ENCODE data around the gene DNAH17.

DNAH17 gene

DNA sequence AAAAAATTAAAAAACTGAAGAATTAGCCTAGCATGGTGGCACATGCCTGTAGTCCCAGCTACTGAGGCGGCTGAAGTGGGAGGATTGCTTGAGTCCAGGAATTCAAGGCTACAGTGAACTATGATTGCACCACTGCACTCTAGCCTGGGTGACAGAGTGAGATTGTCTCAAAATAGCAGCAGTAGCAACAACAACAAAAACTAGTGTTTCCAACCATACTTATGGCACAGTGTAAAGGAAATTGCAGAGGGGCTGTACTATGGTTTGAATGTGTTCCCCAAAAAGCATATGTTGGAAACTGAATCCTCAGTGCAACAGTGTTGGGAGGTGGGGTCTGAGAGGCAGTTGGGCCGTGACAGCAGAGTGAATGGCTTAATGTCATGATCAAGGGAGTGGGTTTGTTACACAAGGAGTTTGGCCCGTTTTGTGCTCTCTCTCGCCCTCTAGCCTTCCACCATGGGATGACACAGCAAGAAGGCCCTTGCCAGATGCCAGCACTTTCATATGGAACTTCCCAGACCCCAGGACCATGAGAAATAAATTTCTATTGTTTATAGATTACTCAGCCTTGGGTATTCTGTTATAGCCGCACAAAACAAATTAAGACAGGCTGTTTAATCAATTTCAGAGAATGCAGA, 128.7 kb downstream of the DNAH17 start:
- DNase-seq = peak; percentile 8 to 21

DNA sequence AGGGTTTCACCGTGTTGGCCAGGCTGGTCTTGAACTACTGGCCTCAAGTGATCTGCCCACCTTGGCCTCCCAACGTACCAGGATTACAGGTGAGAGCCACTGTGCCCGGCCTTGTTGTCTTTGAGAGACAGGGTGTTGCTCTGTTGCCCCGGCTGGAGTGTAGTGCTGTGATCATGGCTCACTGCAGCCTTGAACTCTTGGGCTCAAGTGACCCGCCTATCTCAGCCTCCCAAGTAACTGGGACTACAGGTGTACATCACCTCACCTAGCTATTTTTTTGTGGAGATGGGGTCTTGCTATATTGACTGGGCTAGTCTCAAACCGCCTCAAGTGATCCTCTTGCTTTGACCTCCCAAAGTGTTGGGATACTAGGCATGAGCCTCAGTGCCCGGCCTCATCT, 130.4 kb downstream of the DNAH17 start:
- no peak for DNase-seq

DNA sequence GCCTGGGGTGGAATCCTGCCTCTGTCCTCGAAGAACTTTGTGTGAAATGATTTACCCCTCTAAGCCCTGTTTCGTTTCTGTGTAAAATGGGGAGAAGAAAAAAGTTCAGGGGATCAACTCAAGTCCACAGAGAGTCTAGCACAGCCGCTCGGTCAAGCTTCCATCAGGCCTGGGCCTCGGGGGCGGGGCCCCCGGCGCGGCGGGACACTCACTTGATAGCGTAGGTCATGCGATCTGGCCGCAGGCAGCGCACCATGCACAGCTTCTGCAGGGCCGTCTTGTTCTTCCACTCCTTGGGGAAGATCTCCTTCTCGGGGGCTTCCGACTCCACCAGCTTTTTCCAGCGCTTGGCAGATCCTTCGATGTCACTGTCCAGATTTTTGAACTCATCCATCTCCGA, 132.8 kb downstream of the DNAH17 start:
- no peak for DNase-seq

DNA sequence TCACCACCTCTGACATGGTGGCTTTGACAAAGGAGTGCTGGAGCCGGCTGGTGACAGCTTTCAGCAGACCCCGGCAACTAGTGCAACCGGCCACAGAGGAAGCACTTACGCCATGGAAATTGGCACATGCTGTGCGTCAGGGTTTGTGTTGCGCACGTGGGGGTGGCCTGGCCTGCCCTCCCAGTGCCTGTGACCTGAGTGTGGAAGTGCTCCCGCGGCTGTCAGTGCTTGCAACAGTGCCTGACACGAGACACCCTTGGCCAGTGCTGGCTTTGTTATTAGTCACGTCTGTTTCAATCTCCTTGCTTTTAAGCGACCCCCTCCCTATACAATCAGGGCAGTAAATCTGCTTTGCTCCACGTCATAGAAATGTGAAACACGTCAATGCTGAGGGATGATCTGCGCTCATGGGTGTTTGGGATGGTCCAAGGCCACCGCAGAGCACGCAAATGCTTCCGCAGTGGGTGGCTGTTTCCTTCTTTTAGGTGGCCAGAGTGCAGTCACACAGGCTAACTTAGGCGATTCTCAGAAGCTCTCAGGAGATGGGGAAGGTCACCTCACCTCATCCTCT, 134.5 kb downstream of the DNAH17 start:
- DNase-seq = peak; percentile 72 to 75

DNA sequence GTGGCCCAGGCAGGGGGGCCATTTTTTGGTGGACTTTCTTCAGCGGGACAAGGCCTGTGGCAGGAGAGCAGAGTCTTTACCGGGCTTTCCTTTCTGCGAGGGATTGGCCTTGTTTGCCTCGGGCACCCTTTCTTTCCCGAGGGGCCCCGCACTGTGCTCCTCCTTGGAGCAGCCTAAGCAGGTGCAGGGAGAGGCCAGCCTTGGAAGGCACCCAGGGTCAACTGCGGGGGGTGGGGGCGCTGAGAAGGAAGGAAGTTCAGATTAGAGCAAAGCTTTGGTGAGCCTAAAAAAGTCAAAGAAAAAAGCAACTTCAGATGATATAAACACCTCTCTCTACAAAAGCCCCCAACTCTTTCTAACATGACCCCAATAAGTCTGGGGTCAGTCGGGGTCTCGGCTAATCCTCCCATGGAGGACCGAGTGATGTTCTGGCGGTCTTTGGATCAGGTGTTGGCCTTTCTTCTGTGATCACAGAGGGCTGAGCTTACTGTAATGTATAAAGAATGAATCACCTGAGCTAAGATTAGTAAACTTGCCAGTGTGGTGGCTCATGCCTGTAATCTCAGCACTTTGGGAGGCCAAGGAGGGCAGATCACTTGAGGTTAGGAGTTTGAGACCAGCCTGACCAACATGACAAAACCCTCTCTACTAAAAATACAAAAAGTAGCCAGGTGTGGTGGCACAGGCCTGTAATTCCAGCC, 135.8 kb downstream of the DNAH17 start:
- DNase-seq = no peak

DNA sequence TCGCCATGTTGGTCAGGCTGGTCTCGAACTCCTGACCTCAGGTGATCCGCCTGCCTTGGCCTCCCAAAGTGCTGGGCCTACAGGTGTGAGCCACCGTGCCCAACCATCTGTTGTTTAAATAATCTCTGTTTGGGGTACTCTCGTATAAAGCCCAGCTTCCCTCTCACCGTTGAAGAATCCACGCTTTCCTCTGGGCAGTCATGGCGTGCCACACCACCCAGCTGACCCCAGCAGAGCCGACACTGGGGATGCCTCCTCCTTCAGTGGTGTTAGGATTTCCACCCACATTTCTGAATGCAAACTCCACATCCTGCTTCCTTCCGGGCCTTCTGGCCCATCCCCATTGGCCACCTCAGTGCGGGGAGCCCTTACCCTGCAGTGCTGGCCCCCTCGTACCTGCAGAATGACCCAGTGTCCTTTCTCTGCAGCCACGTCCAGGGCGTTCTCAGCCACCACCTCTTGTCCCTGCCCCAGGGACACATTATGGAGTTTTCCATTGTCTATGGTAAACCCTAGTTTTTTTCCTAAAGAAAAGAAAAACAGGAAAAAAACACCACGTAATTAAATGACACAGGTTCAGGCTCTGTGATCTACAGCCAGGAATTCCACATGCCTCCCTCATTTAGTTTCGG, 138.4 kb downstream of the DNAH17 start:
- DNase-seq = no peak

DNA sequence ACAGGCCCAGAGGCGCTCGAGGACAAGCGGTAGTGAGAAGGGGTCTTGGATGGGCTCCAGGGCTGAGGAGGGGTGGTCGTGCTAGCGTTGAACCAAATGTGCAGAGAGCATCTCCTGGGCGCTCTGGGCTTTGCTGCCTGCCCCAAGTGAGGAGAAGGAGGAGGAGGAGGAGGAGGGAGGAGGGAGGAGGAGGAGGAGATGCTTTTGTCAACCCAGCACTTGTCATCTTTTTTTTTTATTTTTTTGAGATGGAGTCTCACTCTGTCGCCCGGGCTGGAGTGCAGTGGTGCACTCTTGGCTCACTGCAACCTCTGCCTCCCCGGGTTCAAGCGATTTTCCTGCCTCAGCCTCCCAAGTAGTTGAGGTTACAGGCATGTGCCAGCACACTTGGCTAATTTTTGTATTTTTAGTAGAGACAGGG, 138.9 kb downstream of the DNAH17 start:
- no peak for DNase-seq

DNA sequence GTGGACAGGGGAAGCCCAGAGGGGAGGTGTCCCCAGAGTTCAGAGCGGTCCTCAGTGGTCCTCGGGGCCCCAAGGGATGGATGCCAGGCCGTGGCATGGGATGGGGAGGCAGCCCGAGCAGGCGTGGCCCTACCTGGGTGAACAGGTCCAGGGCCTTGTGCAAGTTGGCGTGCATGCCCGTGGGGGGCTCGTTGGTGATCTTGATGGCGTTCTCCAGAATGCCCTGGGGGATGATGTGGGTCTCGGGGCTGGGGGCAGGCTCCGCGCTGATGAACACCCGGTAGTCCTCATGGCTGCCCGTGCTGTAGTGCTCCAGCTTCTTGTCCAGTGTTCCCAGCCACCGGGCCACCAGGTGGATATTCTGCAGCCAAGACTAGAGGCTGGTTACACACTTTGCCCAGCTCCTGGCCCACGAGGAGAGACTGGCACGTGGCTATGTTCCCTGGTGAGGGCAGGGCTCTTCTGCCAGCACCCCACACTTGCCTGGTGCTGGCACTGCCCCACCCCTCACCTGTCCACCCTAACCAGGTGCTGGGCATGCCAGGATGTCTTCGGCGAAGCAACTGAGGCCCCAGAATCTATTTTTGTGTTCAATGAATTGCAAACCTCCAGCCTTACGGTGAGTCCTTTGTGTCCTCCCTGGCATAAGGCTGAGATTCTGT, 139.6 kb downstream of the DNAH17 start:
- DNase-seq = no peak

DNA sequence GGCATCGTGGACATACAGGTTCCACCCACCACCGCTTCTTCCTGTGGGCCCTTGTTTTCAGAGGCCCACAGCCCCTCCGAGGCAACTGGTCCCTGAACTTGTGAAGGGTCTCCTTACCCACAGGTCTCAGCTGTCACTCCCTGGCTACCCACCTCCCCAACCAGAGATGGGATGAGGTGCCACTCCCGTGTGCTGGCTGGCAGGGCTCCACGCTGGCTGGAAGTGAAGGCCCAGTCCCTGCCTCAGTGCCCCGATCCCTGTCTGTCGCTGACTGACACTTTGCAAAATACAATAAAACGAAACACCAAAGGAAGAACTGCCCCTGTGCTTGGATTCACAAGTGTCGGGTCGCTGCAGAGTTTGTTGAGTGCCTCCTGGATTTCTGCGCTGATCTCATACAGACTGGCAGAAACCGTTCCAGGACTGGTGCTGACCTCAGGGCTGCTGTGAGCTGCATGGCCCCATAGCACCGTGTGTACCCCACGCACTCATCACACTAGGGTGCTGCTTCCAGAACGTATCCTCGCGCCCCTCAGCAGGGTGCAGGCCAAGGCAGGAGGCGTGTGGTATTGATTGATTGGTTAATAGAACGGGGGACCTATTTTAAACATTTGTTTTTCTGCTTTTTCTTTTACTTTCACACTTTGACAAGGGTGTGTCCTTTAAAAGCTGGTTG, 141.7 kb downstream of the DNAH17 start:
- DNase-seq = no peak

DNA sequence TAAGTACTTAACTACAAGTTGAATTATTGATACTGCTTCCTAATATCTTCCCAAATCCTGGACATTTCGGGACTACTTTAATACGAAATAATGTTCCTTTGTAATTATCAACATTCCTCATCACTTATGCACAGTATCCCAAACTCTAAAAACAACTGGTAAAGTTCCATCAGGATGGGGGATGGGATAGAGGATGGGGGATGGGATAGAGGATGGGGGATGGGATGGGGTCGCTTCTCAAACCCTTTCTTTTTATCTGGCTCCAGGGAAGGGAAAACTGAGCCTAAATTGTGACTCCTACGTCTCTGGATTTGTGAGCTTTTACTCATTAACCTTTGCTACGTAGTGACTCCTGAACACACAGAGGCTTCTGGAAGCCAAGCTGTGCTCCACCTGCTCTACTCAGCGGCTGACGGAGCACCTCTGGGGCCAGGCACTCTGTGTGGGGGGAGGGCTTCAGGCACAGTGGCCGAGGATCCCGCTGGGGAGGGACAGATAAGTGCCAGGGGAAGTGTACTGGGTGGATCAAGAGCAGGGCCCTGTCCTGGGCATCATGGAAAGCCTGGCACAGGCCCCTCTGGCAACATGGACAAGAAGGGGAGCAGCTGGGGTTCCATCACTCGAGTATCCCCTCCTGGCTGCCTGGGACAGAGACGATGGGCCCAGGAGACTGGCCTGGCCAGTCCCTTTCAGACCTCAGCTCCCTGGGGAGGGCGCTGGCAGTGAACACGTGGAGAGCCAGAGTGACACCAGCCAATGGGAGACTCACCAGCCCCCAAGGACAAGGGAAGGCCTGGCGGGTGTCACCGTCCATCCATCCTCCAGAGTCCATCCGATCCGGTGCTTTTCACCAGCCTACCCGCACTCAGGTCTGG, 142.5 kb downstream of the DNAH17 start:
- no peak for DNase-seq

DNA sequence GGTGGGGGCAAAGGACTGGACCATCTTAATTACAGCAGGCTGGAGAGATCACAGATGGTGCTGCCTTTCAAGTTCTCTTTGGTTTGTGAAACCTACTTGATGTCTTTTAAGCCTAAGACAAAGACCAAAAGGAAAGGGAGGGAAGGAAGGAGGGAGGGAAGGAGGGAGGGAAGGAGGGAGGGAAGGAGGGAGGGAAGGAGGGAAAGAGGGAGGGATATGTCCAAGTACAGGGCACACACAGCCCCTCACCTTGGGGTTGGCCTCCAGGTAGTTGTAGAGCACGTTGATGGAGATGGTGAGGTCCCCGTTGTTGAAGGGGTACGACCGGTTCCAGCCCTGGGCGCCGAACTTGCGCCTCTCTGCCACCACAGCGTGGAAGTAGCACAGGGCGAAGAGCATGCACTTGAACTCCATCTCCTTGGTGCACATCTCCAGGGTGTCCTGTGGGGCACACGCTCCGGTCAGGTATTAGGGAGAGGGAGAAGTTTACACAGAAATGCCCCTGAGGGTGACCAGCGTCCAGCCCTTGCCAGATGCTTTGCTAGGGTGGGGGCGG, 143.3 kb downstream of the DNAH17 start:
- DNase-seq = no peak

DNA sequence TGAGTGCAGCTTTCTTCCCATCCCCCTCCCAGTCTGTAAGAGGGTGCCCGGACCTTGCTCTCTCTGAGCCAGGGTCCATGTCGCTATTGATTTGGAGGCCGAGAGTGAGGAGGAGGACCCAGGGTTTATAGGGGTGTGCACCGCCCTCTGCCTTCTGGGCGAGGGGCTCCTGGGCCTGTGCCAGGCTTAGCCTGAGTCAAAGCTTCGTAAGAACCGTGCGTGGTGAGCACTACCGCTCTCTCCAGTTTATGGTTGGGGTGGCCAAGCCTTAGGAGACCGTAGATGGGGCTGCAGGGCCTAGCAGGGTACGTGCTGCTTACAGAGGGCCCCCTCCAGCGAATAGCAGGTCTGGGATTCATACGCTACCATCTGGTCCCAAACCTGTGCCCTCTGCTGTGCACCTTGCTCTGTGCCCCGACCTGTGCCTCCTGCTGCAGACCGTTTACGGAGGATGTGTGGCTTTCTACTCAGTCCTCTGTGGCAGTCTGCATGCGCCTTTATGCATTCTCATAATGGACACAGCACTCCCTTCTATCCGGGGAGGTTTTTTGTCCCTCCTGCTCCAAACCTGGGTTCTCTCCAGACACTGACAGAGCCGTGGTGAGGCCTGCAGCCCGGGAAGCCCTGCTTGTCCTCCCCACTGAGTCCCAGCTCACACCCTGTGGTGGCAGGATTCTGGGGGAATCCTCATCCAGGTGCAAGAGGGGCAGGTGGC, 144.0 kb downstream of the DNAH17 start:
- DNase-seq = no peak

DNA sequence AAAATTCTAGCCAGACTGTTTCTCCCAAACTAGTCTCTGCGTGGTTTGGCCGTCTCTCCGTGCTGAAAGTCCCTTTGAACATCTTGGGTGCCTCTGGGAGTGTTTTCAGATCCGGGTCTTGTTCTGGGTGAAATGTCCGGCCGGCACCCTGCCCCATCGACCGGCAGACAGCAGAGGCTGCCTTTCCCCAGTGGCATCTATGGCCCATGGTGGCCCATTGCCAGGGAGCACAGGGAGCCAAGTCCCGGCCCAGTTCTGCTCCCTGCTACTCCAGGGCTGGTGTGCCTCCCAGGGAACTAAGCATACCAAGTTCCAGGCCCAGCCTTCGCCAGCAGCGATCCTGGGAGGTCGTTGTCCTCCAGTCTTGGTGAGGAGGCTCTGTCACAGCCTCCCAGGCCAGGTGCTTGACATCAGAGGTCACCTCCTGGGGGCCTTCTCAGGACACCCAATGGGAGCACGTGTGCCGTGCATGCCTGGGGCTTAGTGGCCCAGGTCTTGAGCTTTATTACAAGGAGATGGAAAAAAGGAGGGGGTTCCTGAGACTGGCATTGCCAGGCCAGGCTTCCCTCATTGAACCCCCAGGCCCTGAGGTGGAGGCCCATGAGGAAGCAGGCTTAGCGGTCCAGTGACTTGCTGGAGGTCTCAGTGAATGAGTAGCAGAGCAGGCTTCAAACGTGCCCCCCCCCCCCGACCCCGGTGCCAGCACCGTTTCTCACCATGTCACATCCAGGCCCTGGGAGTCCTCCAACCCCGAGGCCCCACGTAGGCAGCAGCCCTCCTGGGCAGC, 144.8 kb downstream of the DNAH17 start:
- DNase-seq = no peak

DNA sequence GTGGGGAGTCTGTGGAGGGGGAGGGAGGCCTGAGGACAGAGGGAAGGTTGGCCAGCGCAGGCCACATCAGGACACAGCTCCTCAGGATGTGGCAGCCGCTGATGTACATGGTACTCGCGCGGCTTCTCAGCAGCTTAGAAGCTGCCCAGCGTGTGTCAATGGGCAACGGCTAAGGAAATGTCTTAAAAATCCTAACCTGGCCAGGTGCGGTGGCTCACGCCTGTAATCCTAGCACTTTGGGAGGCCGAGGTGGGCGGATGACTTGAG, 145.6 kb downstream of the DNAH17 start:
- no peak for DNase-seq

DNA sequence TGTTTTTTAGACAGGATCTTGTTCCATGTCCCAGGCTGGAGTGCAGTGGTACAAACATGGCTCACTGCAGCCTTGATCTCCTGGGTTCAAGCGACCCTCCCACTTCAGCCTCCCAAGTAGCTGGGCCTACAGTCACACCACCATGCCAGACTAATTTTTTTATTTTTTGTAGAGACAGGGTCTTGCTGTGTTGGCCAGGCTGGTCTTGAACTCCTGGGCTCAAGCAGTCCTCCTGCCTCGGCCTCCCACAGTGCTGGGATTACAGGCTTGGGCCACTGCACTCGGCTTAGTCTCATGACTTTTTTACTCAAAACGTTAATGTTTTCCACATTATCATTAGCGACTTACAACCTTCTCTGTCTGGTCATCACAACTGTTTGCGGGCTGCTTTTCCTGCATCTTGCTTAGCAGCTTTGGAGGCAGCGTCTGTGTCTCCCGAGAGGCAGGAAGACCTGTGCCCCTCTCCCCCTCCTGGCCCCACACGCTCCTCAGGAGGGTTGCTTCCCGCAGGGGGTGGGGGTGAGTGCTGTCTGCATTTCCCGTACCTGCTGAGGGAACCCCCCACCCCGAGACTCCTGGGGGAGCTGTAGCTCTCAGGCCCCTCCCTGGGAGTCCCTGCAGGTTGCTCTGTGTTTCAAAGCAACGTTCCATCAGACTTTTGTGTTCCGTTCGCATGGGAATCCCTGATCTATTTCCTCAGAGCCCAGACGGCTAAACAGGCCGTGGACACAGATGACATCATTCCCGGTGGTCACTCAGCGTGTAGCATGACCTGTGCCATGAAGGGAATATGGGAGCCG, 146.1 kb downstream of the DNAH17 start:
- no peak for DNase-seq

DNA sequence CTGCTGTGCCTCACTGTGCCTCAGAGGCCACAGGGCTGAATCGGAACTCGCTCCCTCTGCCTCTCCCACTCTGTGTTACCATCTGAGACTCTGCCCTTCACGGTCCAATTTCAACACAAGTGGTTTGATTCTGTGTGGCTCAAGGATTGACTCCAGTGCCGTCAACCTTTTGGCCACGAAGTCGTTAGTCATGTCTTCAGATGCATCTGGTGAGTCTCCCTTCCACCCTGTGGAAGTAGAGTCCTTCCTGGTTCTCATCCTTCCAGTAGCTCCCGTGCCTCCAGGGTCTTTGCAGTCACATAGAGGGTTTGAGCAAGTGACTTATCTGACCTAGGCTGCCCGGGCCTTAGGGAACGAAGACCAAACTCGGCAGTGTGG, 147.6 kb downstream of the DNAH17 start:
- no peak for DNase-seq

DNA sequence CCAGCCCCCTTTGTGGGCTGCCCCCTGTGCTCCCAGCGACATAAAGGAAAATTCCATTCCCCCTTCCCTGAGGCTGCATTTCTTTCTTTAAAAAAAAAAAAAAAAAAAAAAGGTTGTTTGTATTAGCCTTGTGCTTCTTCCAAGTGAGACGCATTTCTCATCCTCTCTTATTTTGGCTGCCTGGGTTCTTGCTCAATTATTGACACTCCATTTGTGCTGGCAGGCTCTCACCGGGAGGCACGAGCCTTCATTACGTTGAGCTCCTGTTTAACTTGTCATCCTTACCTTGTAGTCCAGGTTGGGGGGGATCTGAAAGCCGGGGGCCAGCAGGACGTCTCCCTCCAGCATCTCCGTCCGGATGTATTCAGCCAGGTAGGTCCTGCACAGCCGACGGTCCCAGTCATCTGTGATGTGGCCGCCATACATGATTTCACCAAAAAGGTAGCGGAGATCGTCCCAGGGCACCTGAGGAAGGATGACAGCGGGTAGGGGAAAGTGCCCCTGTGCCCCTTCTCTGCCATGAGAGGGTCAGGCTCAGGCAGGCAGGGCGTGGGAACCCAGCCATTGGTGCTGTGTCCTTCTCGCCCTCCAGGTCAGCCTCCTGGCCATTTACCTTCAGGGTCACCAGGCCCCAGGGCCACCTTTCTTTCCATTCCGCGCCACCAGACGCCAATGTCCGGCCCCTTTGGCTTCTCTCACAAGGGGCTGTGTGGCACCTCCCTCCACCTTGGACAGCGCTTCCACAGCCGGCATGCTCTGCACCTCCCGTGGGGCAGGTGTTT, 148.2 kb downstream of the DNAH17 start:
- no peak for DNase-seq

DNA sequence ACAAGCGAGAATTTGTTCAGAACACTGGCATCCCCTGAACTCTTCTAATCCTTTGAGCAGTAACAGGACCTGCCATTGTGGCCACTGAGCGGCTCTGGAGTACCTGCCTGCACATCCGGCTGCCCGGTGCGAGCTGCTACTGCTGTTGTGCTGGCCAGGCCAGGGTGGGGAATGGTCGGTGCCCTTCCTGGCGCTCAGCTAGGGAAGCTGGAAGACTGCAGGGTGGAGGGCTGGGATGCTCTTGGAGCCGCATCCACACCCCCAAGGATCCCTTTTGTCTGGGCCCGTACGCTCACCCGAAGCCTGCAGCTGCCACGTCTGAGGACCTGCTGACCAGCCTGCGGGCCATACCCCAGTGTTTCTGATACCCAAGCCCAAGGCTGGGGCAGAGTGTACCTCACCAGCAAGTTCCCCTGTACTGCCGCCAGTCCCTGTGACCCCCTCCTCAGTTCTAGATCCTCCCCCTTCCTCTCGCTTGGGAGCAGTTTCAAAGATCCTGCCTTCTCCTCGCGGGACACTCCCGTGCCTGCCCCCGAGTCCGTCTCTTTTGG, 149.1 kb downstream of the DNAH17 start:
- no peak for DNase-seq
